Measurements from ENCODE around the gene ENDOG.

GRCh38 chr9:128774804-128775203, 43.5 kb upstream of the ENDOG start:
- TF ChIP-seq, protein P1, sequence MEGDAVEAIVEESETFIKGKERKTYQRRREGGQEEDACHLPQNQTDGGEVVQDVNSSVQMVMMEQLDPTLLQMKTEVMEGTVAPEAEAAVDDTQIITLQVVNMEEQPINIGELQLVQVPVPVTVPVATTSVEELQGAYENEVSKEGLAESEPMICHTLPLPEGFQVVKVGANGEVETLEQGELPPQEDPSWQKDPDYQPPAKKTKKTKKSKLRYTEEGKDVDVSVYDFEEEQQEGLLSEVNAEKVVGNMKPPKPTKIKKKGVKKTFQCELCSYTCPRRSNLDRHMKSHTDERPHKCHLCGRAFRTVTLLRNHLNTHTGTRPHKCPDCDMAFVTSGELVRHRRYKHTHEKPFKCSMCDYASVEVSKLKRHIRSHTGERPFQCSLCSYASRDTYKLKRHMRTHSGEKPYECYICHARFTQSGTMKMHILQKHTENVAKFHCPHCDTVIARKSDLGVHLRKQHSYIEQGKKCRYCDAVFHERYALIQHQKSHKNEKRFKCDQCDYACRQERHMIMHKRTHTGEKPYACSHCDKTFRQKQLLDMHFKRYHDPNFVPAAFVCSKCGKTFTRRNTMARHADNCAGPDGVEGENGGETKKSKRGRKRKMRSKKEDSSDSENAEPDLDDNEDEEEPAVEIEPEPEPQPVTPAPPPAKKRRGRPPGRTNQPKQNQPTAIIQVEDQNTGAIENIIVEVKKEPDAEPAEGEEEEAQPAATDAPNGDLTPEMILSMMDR (IDR thresholded peaks at IDR 0.05; ENCODE audit: low read depth, low read length): no peak
- TF ChIP-seq POLR2A (IDR thresholded peaks at IDR 0.05; ENCODE audit: extremely low read depth, insufficient read length): no peak
